ENCODE data around the gene INAFM2.

INAFM2 gene

DNA sequence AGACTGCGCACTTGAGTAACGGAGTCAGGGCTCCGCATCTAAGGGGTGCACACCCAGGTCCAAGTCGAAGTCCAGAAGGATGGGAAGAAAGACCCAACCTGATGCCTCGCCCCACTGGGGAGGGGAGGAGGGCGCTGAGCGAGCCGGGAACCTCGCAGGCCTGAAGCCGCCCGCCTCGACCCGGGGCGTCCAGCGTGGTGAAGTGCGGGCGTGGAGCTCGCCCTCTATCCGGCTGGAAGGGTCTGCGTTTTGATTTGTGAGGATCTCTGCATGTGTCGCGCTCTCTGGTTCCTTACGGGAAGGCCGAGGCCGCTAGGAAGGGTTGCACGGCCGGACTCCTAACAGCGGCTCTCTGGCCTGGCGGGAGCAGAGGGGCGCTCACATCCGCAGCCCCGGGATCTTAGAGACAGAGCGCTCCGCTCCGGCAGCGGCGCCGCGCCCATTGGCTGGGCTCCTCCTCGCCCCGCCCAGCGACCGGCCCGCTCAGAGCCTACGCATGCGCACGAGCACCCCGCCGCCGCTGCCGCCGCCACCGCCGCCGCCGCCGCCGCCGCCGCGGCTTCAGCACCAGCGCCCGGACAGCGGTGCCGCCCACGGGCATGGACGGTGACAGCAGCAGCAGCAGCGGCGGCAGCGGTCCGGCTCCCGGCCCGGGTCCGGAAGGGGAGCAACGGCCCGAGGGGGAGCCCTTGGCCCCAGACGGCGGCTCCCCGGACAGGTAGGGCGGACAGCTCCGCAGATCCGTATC lies 34.4 kb downstream of the INAFM2 start, which contains the start of gene DISP2:
Gene DISP2 (plus strand): TSS at position 497 of the 748 bp plus-strand sequence. CDS start 103 bp downstream, at position 600.
- no peak within 1 kb of the TSS for H3K9ac ChIP-seq (ENCODE audit: low read length)

DNA sequence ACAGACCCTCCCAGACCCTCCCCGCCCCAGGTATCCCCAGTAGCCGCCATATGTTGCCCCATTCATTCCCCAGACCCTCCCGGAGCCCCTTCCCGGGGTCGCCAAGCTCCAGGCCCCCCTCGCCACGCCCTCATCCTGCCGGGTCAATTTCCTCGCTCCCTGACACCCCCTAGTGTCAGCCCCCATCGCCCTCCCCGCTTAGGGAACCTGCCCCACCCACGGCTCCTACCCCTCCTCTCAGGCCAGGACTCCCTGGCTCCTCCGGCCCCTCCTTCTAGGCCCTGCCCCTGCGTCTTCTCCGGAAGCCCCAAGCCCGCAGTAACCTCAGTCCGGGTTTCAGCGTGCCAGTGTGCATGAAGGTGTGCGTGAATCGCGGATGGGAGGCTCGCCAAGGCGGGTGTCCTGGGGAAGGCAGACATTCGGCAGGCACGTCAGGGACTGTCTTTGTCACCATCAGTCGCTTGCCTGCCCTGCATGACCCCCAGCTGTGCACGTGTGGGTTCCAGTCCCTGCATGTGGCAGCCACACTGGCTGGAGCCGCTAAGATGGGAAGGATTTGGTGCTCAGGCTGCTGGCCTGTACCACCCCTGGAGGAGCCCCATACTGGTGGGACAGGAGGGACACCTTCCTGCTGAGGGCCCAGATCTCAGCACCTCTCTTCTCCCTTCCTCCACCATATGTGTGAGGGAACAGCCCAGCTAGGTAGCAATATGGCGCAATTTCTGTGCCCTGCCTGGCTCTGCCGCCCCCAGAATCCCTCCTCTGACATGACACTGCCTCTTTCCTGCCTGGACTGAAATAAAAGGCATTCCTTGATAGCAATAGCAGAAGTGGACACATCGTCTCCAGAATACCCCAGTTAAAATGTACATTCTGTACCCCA lies 35.2 kb downstream of the INAFM2 start:
- H3K9ac ChIP-seq (ENCODE audit: low read length), result no peak overlapping the region
- no peaks in the 10 kb centered on the region for H3K9me3 ChIP-seq (replicated peaks; ENCODE audit: insufficient read depth, low read length)
- H3F3A ChIP-seq (ENCODE audit: insufficient read depth, low read length), result peaks cover 2% of the 10 kb centered on the region; the same call in 1 of the 2 replicates
- H3K4me2 ChIP-seq (ENCODE audit: low read depth, low read length), result peak overlapping the region; percentile 65
- H3K4me3 ChIP-seq (ENCODE audit: low read length), result peak overlapping the region; percentile 58
- no peaks in the 10 kb centered on the region for H3K9me2 ChIP-seq (replicated peaks; ENCODE audit: insufficient read depth, low read length)
- H3K4me1 ChIP-seq (ENCODE audit: low read length), result 0 out of 2 replicates have a peak, but pooled peaks cover 5% of the 10 kb centered on the region
- peaks cover under 1% of the 10 kb centered on the region; the same call in 1 of the 2 replicates for H3K27me3 ChIP-seq (replicated peaks; ENCODE audit: insufficient read depth, low read length)
- no peak overlapping the region for H3K27ac ChIP-seq (ENCODE audit: low read length)
- TF ChIP-seq EZH2 (optimal IDR thresholded peaks at IDR 0.05; ENCODE audit: low read depth, low read length) (no peak), EZH2phosphoT487 (IDR thresholded peaks at IDR 0.05; ENCODE audit: low read length) (no peak)
- TF ChIP-seq, protein P1, sequence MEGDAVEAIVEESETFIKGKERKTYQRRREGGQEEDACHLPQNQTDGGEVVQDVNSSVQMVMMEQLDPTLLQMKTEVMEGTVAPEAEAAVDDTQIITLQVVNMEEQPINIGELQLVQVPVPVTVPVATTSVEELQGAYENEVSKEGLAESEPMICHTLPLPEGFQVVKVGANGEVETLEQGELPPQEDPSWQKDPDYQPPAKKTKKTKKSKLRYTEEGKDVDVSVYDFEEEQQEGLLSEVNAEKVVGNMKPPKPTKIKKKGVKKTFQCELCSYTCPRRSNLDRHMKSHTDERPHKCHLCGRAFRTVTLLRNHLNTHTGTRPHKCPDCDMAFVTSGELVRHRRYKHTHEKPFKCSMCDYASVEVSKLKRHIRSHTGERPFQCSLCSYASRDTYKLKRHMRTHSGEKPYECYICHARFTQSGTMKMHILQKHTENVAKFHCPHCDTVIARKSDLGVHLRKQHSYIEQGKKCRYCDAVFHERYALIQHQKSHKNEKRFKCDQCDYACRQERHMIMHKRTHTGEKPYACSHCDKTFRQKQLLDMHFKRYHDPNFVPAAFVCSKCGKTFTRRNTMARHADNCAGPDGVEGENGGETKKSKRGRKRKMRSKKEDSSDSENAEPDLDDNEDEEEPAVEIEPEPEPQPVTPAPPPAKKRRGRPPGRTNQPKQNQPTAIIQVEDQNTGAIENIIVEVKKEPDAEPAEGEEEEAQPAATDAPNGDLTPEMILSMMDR (IDR thresholded peaks at IDR 0.05; ENCODE audit: low read length), result peak; percentile 12; the same call in 1 of the 2 replicates
- DNase-seq, result peak; percentile 31
- H3K36me3 ChIP-seq (replicated peaks; ENCODE audit: insufficient read depth, low read length), result no peaks in the 10 kb centered on the region
- no peaks in the 10 kb centered on the region for H4K20me1 ChIP-seq (ENCODE audit: insufficient read depth, low read length)
- no peaks in the 10 kb centered on the region for H3K79me2 ChIP-seq (ENCODE audit: low read length)
- peak overlapping the region; percentile 31; the same call in 1 of the 2 replicates for H2AFZ ChIP-seq (ENCODE audit: low read length)

More for the DNA sequence above, 34.4 kb downstream of the INAFM2 start, which contains the start of gene DISP2:
- Histone ChIP-seq H3F3A (ENCODE audit: insufficient read depth, low read length) (peaks cover 2% of the 10 kb centered on the region; the same call in 1 of the 2 replicates), H3K27me3 (replicated peaks; ENCODE audit: insufficient read depth, low read length) (peaks cover 4% of the 10 kb centered on the region; the same call in 1 of the 2 replicates), H2AFZ (ENCODE audit: low read length) (peak within 1 kb of the TSS; percentile 90), H3K9me3 (replicated peaks; ENCODE audit: insufficient read depth, low read length) (no peaks in the 10 kb centered on the region), H3K27ac (ENCODE audit: low read length) (no peak within 1 kb of the TSS), H3K4me3 (ENCODE audit: low read length) (peak within 1 kb of the TSS; percentile 74), H3K9me2 (replicated peaks; ENCODE audit: insufficient read depth, low read length) (no peaks in the 10 kb centered on the region), H3K4me2 (ENCODE audit: low read depth, low read length) (peak within 1 kb of the TSS; percentile 100), H3K36me3 (replicated peaks; ENCODE audit: insufficient read depth, low read length) (no peaks in the 10 kb centered on the region), H4K20me1 (ENCODE audit: insufficient read depth, low read length) (no peaks in the 10 kb centered on the region), H3K4me1 (ENCODE audit: low read length) (0 out of 2 replicates have a peak, but pooled peaks cover 5% of the 10 kb centered on the region), H3K79me2 (ENCODE audit: low read length) (no peaks in the 10 kb centered on the region)
- TF ChIP-seq, protein P1 (IDR thresholded peaks at IDR 0.05; ENCODE audit: low read length), result no peak
- no peak for TF ChIP-seq EZH2 (optimal IDR thresholded peaks at IDR 0.05; ENCODE audit: low read depth, low read length)
- TF ChIP-seq EZH2phosphoT487 (IDR thresholded peaks at IDR 0.05; ENCODE audit: low read length), result no peak
- peak; percentile 89 for DNase-seq

DNA sequence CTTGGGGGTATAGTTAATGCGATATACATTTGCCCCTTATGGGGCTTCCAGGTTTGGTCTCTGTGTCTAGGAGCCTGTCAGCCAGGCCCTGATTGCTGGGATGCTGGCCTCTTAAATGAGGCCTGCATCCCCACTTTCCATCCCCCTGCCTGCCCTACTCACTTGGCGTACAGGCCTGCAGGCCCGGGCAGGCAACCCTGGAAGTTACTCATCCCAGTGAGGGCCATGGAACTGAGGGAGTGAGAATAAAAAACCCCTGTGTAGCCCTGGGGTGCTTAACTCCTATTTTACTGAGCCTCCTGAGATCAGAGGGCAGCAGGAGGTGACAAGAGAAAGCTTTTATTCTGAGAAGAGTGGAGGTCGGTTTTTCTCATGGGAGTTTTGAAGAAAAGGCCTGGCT lies 36.5 kb downstream of the INAFM2 start:
- Histone ChIP-seq H3K4me3 (ENCODE audit: low read length) (no peak overlapping the region), H3K27me3 (replicated peaks; ENCODE audit: insufficient read depth, low read length) (no peaks in the 10 kb centered on the region; the same call in 1 of the 2 replicates), H3K27ac (ENCODE audit: low read length) (no peak overlapping the region), H3K36me3 (replicated peaks; ENCODE audit: insufficient read depth, low read length) (no peaks in the 10 kb centered on the region), H3K79me2 (ENCODE audit: low read length) (no peaks in the 10 kb centered on the region), H2AFZ (ENCODE audit: low read length) (no peak overlapping the region), H3K9me3 (replicated peaks; ENCODE audit: insufficient read depth, low read length) (no peaks in the 10 kb centered on the region), H3K4me1 (ENCODE audit: low read length) (0 out of 2 replicates have a peak, but pooled peaks cover 5% of the 10 kb centered on the region), H4K20me1 (ENCODE audit: insufficient read depth, low read length) (no peaks in the 10 kb centered on the region), H3K9ac (ENCODE audit: low read length) (no peak overlapping the region), H3F3A (ENCODE audit: insufficient read depth, low read length) (peaks cover 2% of the 10 kb centered on the region; the same call in 1 of the 2 replicates), H3K9me2 (replicated peaks; ENCODE audit: insufficient read depth, low read length) (no peaks in the 10 kb centered on the region), H3K4me2 (ENCODE audit: low read depth, low read length) (no peak overlapping the region)
- no peak for DNase-seq
- no peak for TF ChIP-seq EZH2 (optimal IDR thresholded peaks at IDR 0.05; ENCODE audit: low read depth, low read length)
- no peak for TF ChIP-seq EZH2phosphoT487 (IDR thresholded peaks at IDR 0.05; ENCODE audit: low read length)
- TF ChIP-seq, protein P1 (IDR thresholded peaks at IDR 0.05; ENCODE audit: low read length), result no peak
